SJSA1 (cell line): ENCODE data around the gene DMRTA2. TPM values are rescaled to one million over a fixed set of nuclear protein-coding genes. Genes with fewer than 3 reads are reported as not detected.

ENCODE experiments used
- DNase-seq, 2 experiments: peaks; one replicate each; pipeline ENCODE4 v3.0.0-alpha.2; 2015 to 2020; ENCODE audit warnings: low spot score in 2 of 2, low read depth in 1 of 2
- H3K27ac ChIP-seq: fragments of 250-450 bp; sonication (Bioruptor Pico); 2 replicates; pipeline ENCODE4 v1.5.1; 2020; ENCODE audit warnings: mild to moderate bottlenecking, moderate library complexity
- H3K27me3 ChIP-seq: fragments of 250-450 bp; sonication (Bioruptor Pico); replicated peaks from 2 replicates; pipeline ENCODE4 v1.5.1; 2020; ENCODE audit warnings: mild to moderate bottlenecking, moderate library complexity
- H3K36me3 ChIP-seq: fragments of 250-450 bp; sonication (Bioruptor Pico); 2 replicates; pipeline ENCODE4 v1.5.1; 2020; ENCODE audit warnings: mild to moderate bottlenecking
- H3K4me1 ChIP-seq: fragments of 250-450 bp; sonication (Bioruptor Pico); replicated peaks from 2 replicates; pipeline ENCODE4 v1.6.1; 2021; ENCODE audit warnings: mild to moderate bottlenecking
- H3K4me3 ChIP-seq: fragments of 250-450 bp; sonication (Bioruptor Pico); 2 replicates; pipeline ENCODE4 v1.5.1; 2020; ENCODE audit warnings: mild to moderate bottlenecking
- H3K9me3 ChIP-seq: fragments of 250-450 bp; sonication (Bioruptor Pico); replicated peaks from 2 replicates; pipeline ENCODE4 v1.5.1; 2020; ENCODE audit warnings: mild to moderate bottlenecking
- total RNA-seq: library from RNA; depleted of rRNA; stranded (reverse); fragments of >200 nt; shearing (Covaris generic); gene quantifications from 2 replicates; pipeline ENCODE4 v1.2.3, GENCODE V29; 2014

Gene DMRTA2
- total RNA-seq, 1 experiment from 2014 or later: 15.0 TPM

- Histone ChIP-seq H3K36me3 (peaks cover under 1% of the 10 kb centered on the region), H3K4me1 (peaks cover 5% of the 10 kb centered on the region; the same call in 1 of the 2 replicates), H3K27ac (no peak overlapping the region), H3K27me3 (peaks cover 9% of the 10 kb centered on the region; the same call in 1 of the 2 replicates), H3K9me3 (peaks cover under 1% of the 10 kb centered on the region; the same call in 1 of the 2 replicates), H3K4me3 (no peak overlapping the region)
- DNase-seq: no peak
These were observed 4.9 kb upstream of the DMRTA2 start for GRCh38 chr1:50427818-50428779.

GRCh38 chr1:50427086-50427817 lies 4.0 kb upstream of the DMRTA2 start:
- H3K36me3 ChIP-seq: peaks cover 6% of the 10 kb centered on the region
- H3K27ac ChIP-seq: no peak overlapping the region
- no peak overlapping the region for H3K4me3 ChIP-seq
- H3K27me3 ChIP-seq: peaks cover 9% of the 10 kb centered on the region; the same call in 1 of the 2 replicates
- peaks cover 5% of the 10 kb centered on the region; the same call in 1 of the 2 replicates for H3K9me3 ChIP-seq
- DNase-seq: no peak
- H3K4me1 ChIP-seq: peaks cover 5% of the 10 kb centered on the region; the same call in 1 of the 2 replicates

DNA sequence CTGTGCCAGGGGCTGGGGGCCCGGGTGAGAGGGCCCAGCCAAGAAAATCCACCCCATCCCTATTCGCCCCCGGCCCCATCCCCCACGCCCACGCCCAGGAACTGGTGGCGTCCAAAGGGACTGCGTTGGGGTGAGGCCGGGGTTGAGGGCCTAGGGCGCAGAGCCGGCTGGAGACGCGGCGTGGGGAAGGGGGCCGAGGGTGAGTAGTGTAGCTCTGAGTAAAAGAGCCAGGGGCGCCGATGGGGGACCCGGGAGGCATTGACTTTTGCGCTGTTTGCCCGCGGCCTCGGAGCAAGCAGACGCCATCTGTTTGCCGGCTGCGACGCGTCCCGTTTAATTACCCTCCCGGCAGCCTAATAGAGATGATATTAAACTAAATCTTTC lies 3.5 kb upstream of the DMRTA2 start:
- no peak for DNase-seq
- peaks cover 7% of the 10 kb centered on the region for H3K4me1 ChIP-seq

GRCh38 chr1:50426108-50426700 lies 3.0 kb upstream of the DMRTA2 start:
- Histone ChIP-seq H3K27ac (no peak overlapping the region), H3K4me3 (no peak overlapping the region), H3K27me3 (peaks cover 9% of the 10 kb centered on the region; the same call in 1 of the 2 replicates), H3K36me3 (peaks cover 9% of the 10 kb centered on the region), H3K9me3 (peaks cover 5% of the 10 kb centered on the region; the same call in 1 of the 2 replicates), H3K4me1 (peaks cover 11% of the 10 kb centered on the region)
- no peak for DNase-seq

More for the DNA sequence above, 3.5 kb upstream of the DMRTA2 start:
- Histone ChIP-seq H3K9me3 (peaks cover 5% of the 10 kb centered on the region; the same call in 1 of the 2 replicates), H3K36me3 (peaks cover 6% of the 10 kb centered on the region), H3K4me3 (no peak overlapping the region), H3K27ac (no peak overlapping the region), H3K27me3 (peaks cover 9% of the 10 kb centered on the region; the same call in 1 of the 2 replicates)

GRCh38 chr1:50425376-50426107 lies 2.3 kb upstream of the DMRTA2 start:
- peaks cover 15% of the 10 kb centered on the region for H3K36me3 ChIP-seq
- DNase-seq: no peak
- H3K4me1 ChIP-seq: peaks cover 11% of the 10 kb centered on the region
- H3K9me3 ChIP-seq: peaks cover 8% of the 10 kb centered on the region; the same call in 1 of the 2 replicates
- H3K4me3 ChIP-seq: peak overlapping the region; percentile 57
- peaks cover 9% of the 10 kb centered on the region; the same call in 1 of the 2 replicates for H3K27me3 ChIP-seq
- no peak overlapping the region for H3K27ac ChIP-seq

DNA sequence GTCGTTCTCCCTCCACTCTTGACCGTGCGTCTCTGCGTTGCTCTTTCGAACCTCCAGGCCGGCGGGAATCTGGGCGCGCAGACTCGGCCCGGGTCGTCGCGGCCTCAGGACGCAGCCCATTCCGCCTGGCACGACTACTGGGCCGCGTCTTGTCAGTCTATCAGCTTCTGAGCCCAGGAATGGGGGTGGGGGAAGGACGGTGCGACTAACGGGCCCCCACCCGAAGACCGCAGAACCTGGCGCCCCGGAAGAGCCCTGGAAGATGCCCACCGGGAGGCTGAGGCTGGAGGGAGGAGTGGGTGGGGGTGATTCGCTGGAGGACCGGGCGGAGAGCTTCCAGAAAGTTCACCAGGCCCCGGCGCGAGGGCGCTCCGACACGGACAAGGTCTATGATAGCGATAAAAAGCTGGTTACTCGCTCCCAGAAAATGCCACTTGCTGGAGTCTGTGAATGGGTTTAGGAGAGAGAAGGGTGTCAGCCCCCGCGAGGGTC lies 1.7 kb upstream of the DMRTA2 start:
- H3K36me3 ChIP-seq: peaks cover 21% of the 10 kb centered on the region
- peaks cover 11% of the 10 kb centered on the region for H3K4me1 ChIP-seq
- peak overlapping the region; percentile 57 for H3K4me3 ChIP-seq
- peak in 1 of 2 experiments; percentile 22 for DNase-seq
- peaks cover 8% of the 10 kb centered on the region; the same call in 1 of the 2 replicates for H3K9me3 ChIP-seq
- peak overlapping the region; percentile 80 for H3K27ac ChIP-seq
- H3K27me3 ChIP-seq: peaks cover 6% of the 10 kb centered on the region; the same call in 1 of the 2 replicates

- H3K9me3 ChIP-seq: peaks cover 8% of the 10 kb centered on the region; the same call in 1 of the 2 replicates
- peaks cover 3% of the 10 kb centered on the region; the same call in 1 of the 2 replicates for H3K27me3 ChIP-seq
- H3K36me3 ChIP-seq: peaks cover 26% of the 10 kb centered on the region
- peak overlapping the region; percentile 80 for H3K27ac ChIP-seq
- H3K4me3 ChIP-seq: peak overlapping the region; percentile 57
- DNase-seq: peak in 1 of 2 experiments; percentile 67
- peaks cover 11% of the 10 kb centered on the region for H3K4me1 ChIP-seq
These were observed 1.0 kb upstream of the DMRTA2 start for GRCh38 chr1:50424045-50424883.

DNA sequence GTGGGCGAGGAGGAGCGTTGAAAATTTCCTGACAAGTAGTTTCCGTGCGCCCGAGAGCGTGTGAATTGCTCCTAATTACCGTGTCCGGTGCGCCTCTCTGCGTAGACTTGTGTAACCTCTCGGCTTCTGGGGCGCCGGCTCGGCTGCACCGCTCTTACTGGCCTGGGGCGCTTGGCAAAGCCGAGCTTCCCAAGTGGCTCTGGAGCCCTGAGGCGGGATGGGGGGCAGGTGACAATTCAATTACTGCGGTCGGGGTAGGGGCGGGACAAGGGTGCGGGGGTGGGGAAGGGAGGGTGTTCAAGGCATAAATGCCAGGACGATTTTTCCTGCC lies 392 bp upstream of the DMRTA2 start:
- H3K9me3 ChIP-seq: peaks cover 8% of the 10 kb centered on the region; the same call in 1 of the 2 replicates
- DNase-seq: peak in 1 of 2 experiments; percentile 71
- peak overlapping the region; percentile 80 for H3K27ac ChIP-seq
- peaks cover 11% of the 10 kb centered on the region for H3K4me1 ChIP-seq
- peaks cover 28% of the 10 kb centered on the region for H3K36me3 ChIP-seq
- peak overlapping the region; percentile 57 for H3K4me3 ChIP-seq
- no peaks in the 10 kb centered on the region; the same call in 1 of the 2 replicates for H3K27me3 ChIP-seq

DNA sequence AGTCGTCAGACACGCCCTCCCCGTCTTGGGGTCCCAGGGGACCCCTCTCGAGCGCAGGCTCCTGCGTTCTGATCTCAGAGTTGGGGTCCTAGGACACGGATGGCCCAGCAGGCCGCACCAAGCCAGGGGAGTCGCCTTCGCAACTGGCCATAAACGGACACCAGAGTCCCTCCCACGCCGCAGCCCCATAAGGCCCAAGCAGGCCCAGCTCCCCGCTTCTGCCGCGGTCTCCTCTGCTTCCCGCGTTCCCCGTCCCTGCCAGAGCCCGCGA lies 633 bp downstream of the DMRTA2 start:
- H3K9me3 ChIP-seq: peaks cover 8% of the 10 kb centered on the region; the same call in 1 of the 2 replicates
- no peaks in the 10 kb centered on the region; the same call in 1 of the 2 replicates for H3K27me3 ChIP-seq
- peaks cover 11% of the 10 kb centered on the region for H3K4me1 ChIP-seq
- H3K4me3 ChIP-seq: peak overlapping the region; percentile 57
- DNase-seq: no peak
- peaks cover 30% of the 10 kb centered on the region for H3K36me3 ChIP-seq
- peak overlapping the region; percentile 80 for H3K27ac ChIP-seq

GRCh38 chr1:50421768-50422674 lies 1.2 kb downstream of the DMRTA2 start:
- peaks cover 11% of the 10 kb centered on the region for H3K4me1 ChIP-seq
- H3K9me3 ChIP-seq: peaks cover 8% of the 10 kb centered on the region; the same call in 1 of the 2 replicates
- peak overlapping the region; percentile 57 for H3K4me3 ChIP-seq
- H3K36me3 ChIP-seq: peaks cover 30% of the 10 kb centered on the region
- peak in 1 of 2 experiments; percentile 20 for DNase-seq
- peak overlapping the region; percentile 80 for H3K27ac ChIP-seq
- H3K27me3 ChIP-seq: no peaks in the 10 kb centered on the region; the same call in 1 of the 2 replicates

DNA sequence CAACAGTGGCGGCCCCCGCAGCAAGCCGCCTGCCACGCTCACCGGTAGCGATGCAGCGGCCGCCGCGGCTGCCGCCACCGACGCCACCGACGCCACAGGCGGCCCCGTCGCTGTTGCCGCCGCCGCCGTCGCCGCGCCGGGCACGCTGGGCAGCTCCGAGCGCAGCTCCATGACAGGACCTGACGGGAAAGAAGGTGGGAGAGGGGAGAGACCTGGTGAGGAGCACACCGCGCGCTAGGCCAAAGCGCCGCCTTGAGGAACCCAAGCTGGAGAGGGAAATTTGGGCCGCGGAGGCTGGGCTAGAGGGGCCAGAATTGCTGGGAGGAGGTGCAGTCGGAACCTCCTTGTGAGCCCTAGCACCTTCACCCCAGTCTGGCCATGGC lies 1.9 kb downstream of the DMRTA2 start:
- DNase-seq: no peak
- no peak overlapping the region; the same call in 1 of the 2 replicates for H3K4me3 ChIP-seq
- peaks cover 30% of the 10 kb centered on the region for H3K36me3 ChIP-seq
- peaks cover 10% of the 10 kb centered on the region; the same call in 1 of the 2 replicates for H3K9me3 ChIP-seq
- H3K27me3 ChIP-seq: no peaks in the 10 kb centered on the region; the same call in 1 of the 2 replicates
- H3K4me1 ChIP-seq: peaks cover 11% of the 10 kb centered on the region
- no peak overlapping the region for H3K27ac ChIP-seq
